Mesenchymal stem cell (in vitro differentiated cells and primary cell): Measurements from ENCODE around the gene TMC7.

ENCODE experiments used
- DNase-seq: peaks from one replicate; pipeline ENCODE4 v3.0.0-alpha.2; 2013
- H2AFZ ChIP-seq: one replicate; pipeline ENCODE4 v1.6.1; 2013; ENCODE audit warnings: low read depth, mild to moderate bottlenecking, control low read depth, inconsistent platforms, low read length, moderate library complexity
- H2AK5ac ChIP-seq: 2 replicates; pipeline ENCODE4 v1.6.1; 2013; ENCODE audit warnings: low read length, moderate library complexity, mild to moderate bottlenecking, inconsistent platforms; ENCODE audit not compliant: severe bottlenecking
- H2BK120ac ChIP-seq: one replicate; pipeline ENCODE4 v1.6.1; 2013; ENCODE audit warnings: low read depth, mild to moderate bottlenecking, inconsistent platforms, low read length, moderate library complexity
- H2BK12ac ChIP-seq, 2 experiments: one replicate each; pipeline ENCODE4 v1.6.1; 2013; ENCODE audit warnings: inconsistent platforms in 2 of 2, low read length in 2 of 2, mild to moderate bottlenecking in 2 of 2, moderate library complexity in 2 of 2, control low read depth in 1 of 2
- H2BK15ac ChIP-seq: one replicate; pipeline ENCODE4 v1.6.1; 2013; ENCODE audit warnings: mild to moderate bottlenecking, low read depth, inconsistent platforms; ENCODE audit not compliant: poor library complexity, severe bottlenecking
- H2BK5ac ChIP-seq: 2 replicates; pipeline ENCODE4 v1.6.1; 2013; ENCODE audit warnings: low read depth, mild to moderate bottlenecking, low read length, control low read depth, inconsistent platforms; ENCODE audit not compliant: poor library complexity, severe bottlenecking
- H3K14ac ChIP-seq, 2 experiments: one replicate each; pipeline ENCODE4 v1.6.1; 2013; ENCODE audit warnings: inconsistent platforms in 2 of 2, low read length in 2 of 2, control low read depth in 1 of 2, mild to moderate bottlenecking in 1 of 2, moderate library complexity in 1 of 2
- H3K18ac ChIP-seq, 2 experiments: one replicate each; pipeline ENCODE4 v1.6.1; 2013; ENCODE audit warnings: inconsistent platforms in 2 of 2, low read length in 2 of 2, control low read depth in 1 of 2, low read depth in 1 of 2, mild to moderate bottlenecking in 1 of 2
- H3K23ac ChIP-seq, 2 experiments: one replicate each; pipeline ENCODE4 v1.6.1; 2013; ENCODE audit warnings: inconsistent platforms in 2 of 2, low read length in 2 of 2, mild to moderate bottlenecking in 2 of 2, moderate library complexity in 2 of 2, control low read depth in 1 of 2
- H3K27ac ChIP-seq: 2 replicates; pipeline ENCODE4 v1.5.1; 2013; ENCODE audit warnings: mild to moderate bottlenecking, moderate library complexity, low read length, control low read depth, inconsistent platforms; ENCODE audit not compliant: poor library complexity, severe bottlenecking
- H3K27me3 ChIP-seq, 2 experiments: 2 replicates each; pipeline versions ENCODE4 v1.6.1 to v1.7.0; 2013; ENCODE audit warnings: low read length in 2 of 2, mild to moderate bottlenecking in 2 of 2, moderate library complexity in 2 of 2, control low read depth in 1 of 2, inconsistent platforms in 1 of 2; ENCODE audit not compliant: control insufficient read depth in 1 of 2, insufficient read depth in 1 of 2
- H3K36me3 ChIP-seq, 2 experiments: 2 replicates each; pipeline versions ENCODE4 v1.6.1 to v1.7.0; 2013; ENCODE audit warnings: low read length in 2 of 2, control low read depth in 1 of 2, inconsistent platforms in 1 of 2, low read depth in 1 of 2, mild to moderate bottlenecking in 1 of 2; ENCODE audit not compliant: insufficient read depth in 2 of 2, control insufficient read depth in 1 of 2
- H3K4ac ChIP-seq, 2 experiments: one replicate each; pipeline ENCODE4 v1.6.1; 2013; ENCODE audit warnings: inconsistent platforms in 2 of 2, low read length in 2 of 2, mild to moderate bottlenecking in 2 of 2, moderate library complexity in 2 of 2, control low read depth in 1 of 2, low read depth in 1 of 2
- H3K4me1 ChIP-seq: 2 replicates; pipeline ENCODE4 v1.6.1; 2013; ENCODE audit warnings: low read depth, low read length, control low read depth; ENCODE audit not compliant: control insufficient read depth, insufficient read depth
- H3K4me2 ChIP-seq: 2 replicates; pipeline ENCODE4 v1.6.1; 2013; ENCODE audit warnings: low read length, mild to moderate bottlenecking, inconsistent platforms; ENCODE audit not compliant: poor library complexity, severe bottlenecking
- H3K4me3 ChIP-seq, 2 experiments: 2 replicates each; pipeline versions ENCODE4 v1.5.1 to v1.7.0; 2013; ENCODE audit warnings: low read length in 2 of 2, mild to moderate bottlenecking in 2 of 2, control low read depth in 1 of 2, low read depth in 1 of 2; ENCODE audit not compliant: insufficient read depth in 1 of 2
- H3K79me1 ChIP-seq: replicated peaks from 2 replicates; pipeline ENCODE4 v1.6.1; 2013; ENCODE audit warnings: mild to moderate bottlenecking, control low read depth, low read length, inconsistent platforms; ENCODE audit not compliant: poor library complexity, severe bottlenecking
- H3K9ac ChIP-seq: 2 replicates; pipeline ENCODE4 v1.7.0; 2013; ENCODE audit warnings: mild to moderate bottlenecking, low read length, moderate library complexity
- H3K9me3 ChIP-seq: 2 replicates; pipeline ENCODE4 v1.7.0; 2013; ENCODE audit warnings: mild to moderate bottlenecking, low read length; ENCODE audit not compliant: control insufficient read depth
- H4K8ac ChIP-seq: one replicate; pipeline ENCODE4 v1.6.1; 2013; ENCODE audit warnings: inconsistent platforms, mild to moderate bottlenecking, low read length, moderate library complexity
- H4K91ac ChIP-seq: one replicate; pipeline ENCODE4 v1.6.1; 2013; ENCODE audit warnings: mild to moderate bottlenecking, low read length, inconsistent platforms
- WGBS: methylation state at CpG from one replicate; pipeline ENCODE4 v1.1.7; 2013; ENCODE audit warnings: mixed read lengths; 5-methylcytosine and 5-hydroxymethylcytosine counted together

TMC7 gene

DNA sequence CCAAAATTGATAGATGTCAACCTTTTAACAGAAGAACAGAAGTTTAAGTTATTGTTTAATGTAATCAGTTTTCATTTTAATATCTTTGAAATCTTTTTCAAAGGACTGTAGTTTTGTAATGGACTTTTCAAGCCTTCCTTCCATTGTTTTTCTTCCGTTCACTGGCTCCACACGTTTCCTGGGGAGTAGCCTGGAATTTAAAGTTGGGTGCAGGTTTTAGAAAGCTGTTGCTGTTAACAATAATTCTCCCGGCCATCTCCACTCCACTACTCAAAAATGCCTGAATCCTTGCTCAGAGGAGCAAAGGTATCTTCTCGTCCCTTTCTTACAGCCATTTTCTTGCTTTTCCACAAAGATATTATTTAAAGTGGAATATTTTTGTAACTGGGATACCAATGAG is 79.0 kb downstream of the TMC7 start:
- Histone ChIP-seq H3K9me3 (no peaks in the 10 kb centered on the region), H2BK5ac (no peak overlapping the region), H2AK5ac (no peak overlapping the region), H2AFZ (no peak overlapping the region), H3K36me3 (no peaks in the 10 kb centered on the region), H2BK120ac (no peak overlapping the region), H2BK12ac (no peak overlapping the region), H3K27ac (no peak overlapping the region), H3K9ac (no peak overlapping the region), H3K14ac (no peak overlapping the region), H3K79me1 (no peaks in the 10 kb centered on the region), H4K91ac (no peak overlapping the region), H3K27me3 (no peaks in the 10 kb centered on the region), H3K4me1 (no peaks in the 10 kb centered on the region), H3K23ac (no peak overlapping the region), H3K18ac (no peak overlapping the region), H2BK15ac (no peak overlapping the region), H4K8ac (no peak overlapping the region), H3K4me3 (no peak overlapping the region), H3K4me2 (no peak overlapping the region), H3K4ac (no peak overlapping the region)
- no peak for DNase-seq
- 100% methylated on average over 2 of the region's 4 CpGs for WGBS

DNA sequence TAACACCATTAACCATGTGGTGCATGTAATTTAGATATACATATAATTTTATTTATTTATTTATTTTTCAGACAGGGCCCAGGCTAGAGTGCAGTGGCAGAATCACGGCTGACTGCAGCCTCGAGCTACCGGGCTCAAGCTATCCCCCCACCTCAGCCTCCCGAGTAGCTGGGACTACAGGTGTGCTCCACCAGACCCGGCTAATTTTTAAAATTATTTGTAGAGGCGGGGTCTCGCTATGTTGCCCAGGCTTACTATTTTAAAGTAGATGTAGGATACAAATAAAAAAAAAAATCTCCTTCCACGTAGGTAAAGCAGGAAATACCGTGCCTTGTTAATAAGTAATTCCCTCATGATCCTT is 83.2 kb downstream of the TMC7 start:
- H2AFZ ChIP-seq, result no peak overlapping the region
- H3K4me1 ChIP-seq, result peaks cover 4% of the 10 kb centered on the region
- H3K27me3 ChIP-seq, result no peaks in the 10 kb centered on the region
- H3K36me3 ChIP-seq, result peaks cover 3 to 5% of the 10 kb centered on the region in 2 experiments
- no peak overlapping the region for H2AK5ac ChIP-seq
- no peak overlapping the region for H3K27ac ChIP-seq
- H3K9ac ChIP-seq, result peak overlapping the region; percentile 99
- H2BK5ac ChIP-seq, result no peak overlapping the region
- no peak overlapping the region for H3K14ac ChIP-seq
- no peak for DNase-seq
- no peak overlapping the region for H4K91ac ChIP-seq
- peak overlapping the region; percentile 81 for H4K8ac ChIP-seq
- H3K18ac ChIP-seq, result no peak overlapping the region
- H3K4me2 ChIP-seq, result no peak overlapping the region
- no peak overlapping the region for H2BK12ac ChIP-seq
- peaks cover 6% of the 10 kb centered on the region for H3K79me1 ChIP-seq
- H2BK120ac ChIP-seq, result no peak overlapping the region
- WGBS, result 74% methylated on average over 6 of the region's 9 CpGs
- no peaks in the 10 kb centered on the region for H3K9me3 ChIP-seq
- no peak overlapping the region for H3K4ac ChIP-seq
- H3K23ac ChIP-seq, result no peak overlapping the region
- peak overlapping the region in 1 of 2 experiments; percentile 13 for H3K4me3 ChIP-seq
- H2BK15ac ChIP-seq, result no peak overlapping the region

DNA sequence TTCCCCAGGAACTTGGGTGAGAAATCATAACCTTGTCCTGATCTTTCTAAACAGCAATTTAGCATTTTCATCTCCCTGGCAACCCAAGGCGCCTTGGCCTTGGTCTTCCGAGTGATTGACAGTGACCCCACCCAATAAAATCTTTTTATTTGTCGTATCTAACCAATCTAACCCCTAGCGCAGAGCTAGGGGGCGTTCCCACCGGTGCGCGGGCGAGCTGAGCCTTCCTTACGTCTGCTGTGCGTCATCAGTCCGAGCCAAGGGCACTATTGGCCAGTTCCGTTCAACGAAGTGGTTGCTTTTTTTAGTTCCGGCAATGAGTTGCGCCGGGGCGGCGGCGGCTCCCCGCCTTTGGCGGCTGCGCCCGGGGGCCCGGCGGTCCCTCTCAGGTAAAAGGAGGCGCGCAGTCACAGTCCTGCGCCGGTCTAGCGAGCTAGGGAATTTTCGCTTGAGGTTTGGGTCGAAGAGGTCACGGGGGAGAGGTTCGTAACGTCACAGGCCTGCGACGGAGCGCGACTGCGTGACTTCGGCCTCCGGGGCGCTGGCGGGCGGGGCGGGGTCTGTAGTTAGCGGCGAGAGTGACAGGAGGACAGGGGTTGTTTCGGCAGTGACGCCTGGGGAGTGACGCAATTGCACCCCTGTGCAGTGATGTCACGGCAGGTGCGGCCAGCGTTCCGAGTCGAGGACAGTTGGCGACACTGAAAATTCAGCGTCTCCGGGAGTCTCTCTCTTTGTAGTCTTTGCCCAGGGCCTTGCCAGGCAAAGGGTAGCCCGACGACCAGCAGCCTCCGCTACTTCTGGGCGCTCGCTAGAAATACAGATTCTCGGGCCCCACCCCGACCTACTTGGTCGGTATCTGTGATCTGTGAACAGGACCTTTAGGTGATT is 83.9 kb downstream of the TMC7 start, which contains the start of gene COQ7:
Gene COQ7 (plus strand): TSS at position 266 of the 888 bp plus-strand sequence. CDS start 51 bp downstream, at position 317.
- under 1% methylated on average over 68 of the region's 68 CpGs for WGBS
- Histone ChIP-seq H3K4me1 (peaks cover 4% of the 10 kb centered on the region), H3K79me1 (peaks cover 6% of the 10 kb centered on the region), H3K27me3 (no peaks in the 10 kb centered on the region), H3K14ac (peak within 1 kb of the TSS in 1 of 2 experiments; percentile 69), H3K4me2 (peak within 1 kb of the TSS; percentile 88), H2AK5ac (no peak within 1 kb of the TSS), H4K8ac (peak within 1 kb of the TSS; percentile 81), H3K4ac (peak within 1 kb of the TSS; percentile 93 to 99), H2AFZ (peak within 1 kb of the TSS; percentile 94), H3K27ac (peak within 1 kb of the TSS; percentile 88), H3K4me3 (peak within 1 kb of the TSS; percentile 89 to 96), H2BK120ac (peak within 1 kb of the TSS; percentile 100), H3K9ac (peak within 1 kb of the TSS; percentile 99), H2BK5ac (peak within 1 kb of the TSS; percentile 99), H4K91ac (peak within 1 kb of the TSS; percentile 89), H3K9me3 (no peaks in the 10 kb centered on the region), H2BK15ac (peak within 1 kb of the TSS; percentile 100), H3K18ac (peak within 1 kb of the TSS; percentile 92 to 100), H3K36me3 (peaks cover 3 to 10% of the 10 kb centered on the region in 2 experiments), H2BK12ac (no peak within 1 kb of the TSS), H3K23ac (no peak within 1 kb of the TSS)
- peak; percentile 100 for DNase-seq

DNA sequence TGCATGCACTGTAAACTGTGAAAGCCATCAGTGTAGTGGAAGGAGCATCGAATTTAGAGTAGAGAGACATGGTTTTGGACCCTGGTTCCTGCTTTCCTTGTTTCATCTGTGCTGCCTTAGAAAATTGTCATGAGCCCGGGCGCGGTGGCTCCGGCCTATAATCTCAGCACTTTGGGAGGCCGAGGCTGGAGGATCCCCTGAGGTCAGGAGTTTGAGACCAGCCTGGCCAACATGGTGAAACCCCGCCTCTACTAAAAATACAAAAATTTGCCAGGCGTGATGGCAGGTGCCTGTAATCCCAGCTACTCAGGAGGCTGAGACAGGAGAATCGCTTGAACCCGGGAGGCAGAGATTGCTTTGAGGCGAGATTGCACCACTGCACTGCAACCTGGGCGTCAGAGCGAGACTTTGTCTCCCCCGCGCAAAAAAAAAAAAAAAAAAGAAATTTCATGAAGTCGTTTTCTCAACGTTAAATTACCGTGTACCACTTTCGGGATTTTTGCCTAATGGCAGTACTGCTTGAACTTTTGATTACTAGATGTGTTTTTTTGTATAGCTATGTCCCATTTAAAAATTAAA is 84.6 kb downstream of the TMC7 start:
- Histone ChIP-seq H4K91ac (no peak overlapping the region), H4K8ac (peak overlapping the region; percentile 78), H3K9me3 (no peaks in the 10 kb centered on the region), H3K79me1 (peaks cover 8% of the 10 kb centered on the region), H3K9ac (peak overlapping the region; percentile 99), H3K27me3 (no peaks in the 10 kb centered on the region), H2BK5ac (no peak overlapping the region), H2AK5ac (no peak overlapping the region), H3K14ac (peak overlapping the region in 1 of 2 experiments; percentile 69), H3K4me3 (peak overlapping the region; percentile 89 to 96), H3K4me2 (peak overlapping the region; percentile 88), H3K4me1 (peaks cover 4% of the 10 kb centered on the region), H3K36me3 (peaks cover 3 to 15% of the 10 kb centered on the region in 2 experiments), H3K27ac (peak overlapping the region; percentile 34), H3K18ac (peak overlapping the region in 1 of 2 experiments; percentile 34), H3K4ac (peak overlapping the region in 1 of 2 experiments; percentile 99), H2BK12ac (no peak overlapping the region), H3K23ac (no peak overlapping the region), H2BK15ac (no peak overlapping the region), H2AFZ (peak overlapping the region; percentile 94), H2BK120ac (no peak overlapping the region)
- DNase-seq, result no peak
- WGBS, result 80% methylated on average over 18 of the region's 19 CpGs
